HTERT RPE-1 (cell line): ENCODE data around the gene TRPV6.

Source experiments
- in situ Hi-C: fragments of 300-500 bp; cut with MboI; formaldehyde crosslinking; loops from 4 replicates; pipeline ENCODE4 v1.14.3; 2020; ENCODE audit warnings: low sequenced_read_pairs

TRPV6 gene

GRCh38 chr7:142908921-142909890 lies 23.7 kb upstream of the TRPV6 start:
- in situ Hi-C loops: no loop called here

DNA sequence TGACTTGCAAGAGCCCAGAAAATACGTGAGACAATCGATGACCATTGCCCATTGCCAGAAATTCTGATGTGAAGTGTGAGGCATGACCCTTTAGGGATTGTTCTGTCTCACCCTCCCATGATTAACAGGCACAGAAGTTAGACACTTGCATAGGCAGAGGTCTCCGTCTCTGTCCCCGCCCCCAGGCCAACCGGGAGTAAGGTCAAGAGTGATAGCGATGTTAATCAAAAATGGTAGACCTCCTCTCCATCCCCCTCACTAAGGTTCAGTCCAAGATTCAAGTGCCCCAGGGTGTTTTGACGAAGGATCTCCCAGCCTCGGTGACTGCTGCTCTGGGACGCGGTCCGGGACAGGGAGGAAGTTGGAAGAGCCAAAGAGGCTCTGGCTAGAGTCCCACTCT lies 22.7 kb upstream of the TRPV6 start:
- in situ Hi-C loops: no loop called here

DNA sequence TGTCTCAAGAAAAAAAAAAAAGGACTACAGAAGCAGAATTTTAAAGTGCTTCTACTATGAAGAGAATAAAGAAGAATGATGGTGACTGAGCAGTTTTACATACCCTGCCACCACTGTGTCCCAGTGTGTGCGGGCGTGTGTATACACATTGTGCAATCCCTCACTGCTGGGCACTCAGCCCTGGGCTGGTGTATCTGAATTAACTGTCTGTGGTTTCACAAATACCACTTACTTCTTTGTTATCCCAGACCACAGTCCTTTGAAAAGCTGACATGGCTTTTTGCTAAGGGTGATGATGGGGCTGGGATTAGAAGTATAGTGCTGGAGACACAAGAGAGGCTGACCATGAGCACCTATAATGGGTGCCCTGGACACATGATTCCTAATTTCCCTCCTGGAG lies 21.1 kb upstream of the TRPV6 start:
- in situ Hi-C loops: no loop called here

GRCh38 chr7:142905759-142906158 lies 20.2 kb upstream of the TRPV6 start:
- in situ Hi-C loops: no loop called here

- in situ Hi-C loops: no loop called here
These were observed 18.6 kb upstream of the TRPV6 start for GRCh38 chr7:142904128-142904527.

GRCh38 chr7:142901426-142902259 lies 16.1 kb upstream of the TRPV6 start:
- in situ Hi-C loops: no loop called here

GRCh38 chr7:142899661-142900060 lies 14.1 kb upstream of the TRPV6 start:
- in situ Hi-C loops: no loop called here

GRCh38 chr7:142898377-142899170 lies 13.0 kb upstream of the TRPV6 start:
- in situ Hi-C loops: no loop called here

GRCh38 chr7:142897691-142898090 lies 12.1 kb upstream of the TRPV6 start:
- in situ Hi-C loops: no loop called here

GRCh38 chr7:142896741-142897379 lies 11.3 kb upstream of the TRPV6 start:
- in situ Hi-C loops: no loop called here

DNA sequence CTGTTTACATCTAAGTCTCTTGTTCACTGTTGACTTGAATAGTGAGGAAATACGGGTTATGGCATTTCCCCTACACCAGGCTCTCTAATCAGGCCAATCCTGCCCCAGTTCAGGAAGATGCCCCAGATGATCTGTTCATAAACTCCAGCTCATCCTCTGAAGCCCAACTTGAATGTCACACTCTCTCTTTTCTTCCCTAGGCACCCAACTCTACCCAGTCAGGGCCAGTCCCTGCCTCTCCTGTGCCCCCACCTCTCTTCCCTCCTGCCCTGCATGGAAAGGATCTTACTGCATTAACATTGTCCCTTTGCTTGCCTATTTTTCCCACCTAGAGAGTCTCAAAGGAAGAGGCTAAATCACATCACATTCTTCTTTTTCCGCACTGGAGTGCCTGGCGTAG lies 10.6 kb upstream of the TRPV6 start:
- in situ Hi-C loops: no loop called here

DNA sequence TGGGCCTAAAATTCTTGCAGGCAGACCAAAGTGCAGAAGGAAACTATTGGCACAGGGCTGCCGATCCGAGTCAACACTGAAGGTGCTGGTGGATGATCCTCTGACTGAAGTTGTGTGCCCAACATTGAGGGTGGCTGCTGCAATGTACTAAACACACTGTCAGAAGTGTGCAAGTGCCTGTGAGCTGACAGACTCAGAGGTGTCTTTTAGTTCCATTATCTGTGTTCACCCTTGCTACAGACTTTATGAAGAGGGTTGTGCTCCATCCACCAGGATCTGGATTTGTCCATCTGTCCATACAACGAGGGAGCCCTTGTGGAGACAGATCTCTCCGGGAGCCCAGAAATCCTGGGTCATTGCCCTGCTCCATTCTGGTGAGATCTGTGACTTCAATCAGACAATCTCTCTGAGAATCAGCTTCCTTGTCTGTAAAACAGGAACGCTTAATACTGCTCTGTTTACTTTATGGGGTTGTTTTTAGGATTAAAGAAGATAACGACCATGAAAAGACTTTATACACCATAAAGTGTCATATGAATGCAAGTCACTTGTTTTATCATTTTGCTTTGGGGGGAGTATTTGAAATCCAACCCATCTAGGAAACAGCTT lies 9.5 kb upstream of the TRPV6 start:
- in situ Hi-C loops: no loop called here

GRCh38 chr7:142894112-142894984 lies 8.8 kb upstream of the TRPV6 start:
- in situ Hi-C loops: no loop called here

DNA sequence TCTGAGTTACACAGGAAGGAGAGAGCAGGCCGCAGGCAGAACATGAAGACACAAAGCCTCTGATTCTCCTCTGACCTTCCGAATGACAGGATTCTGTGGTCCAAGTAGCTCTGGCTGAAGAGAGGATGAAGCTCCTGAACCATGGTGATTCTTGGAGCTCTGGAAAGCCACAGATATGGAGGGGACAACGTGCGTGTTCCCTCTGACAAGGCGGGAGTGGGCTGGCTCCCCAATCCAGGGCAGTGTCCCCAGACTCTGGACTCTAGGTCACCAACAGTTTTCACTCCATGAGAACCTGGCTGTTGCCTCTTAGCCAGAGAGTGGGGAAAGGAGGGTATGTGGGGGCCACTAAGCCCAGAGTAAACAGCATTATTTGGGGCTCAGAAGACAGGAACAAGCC lies 7.4 kb upstream of the TRPV6 start:
- in situ Hi-C loops: no loop called here

- in situ Hi-C loops: no loop called here
These were observed 6.0 kb upstream of the TRPV6 start for GRCh38 chr7:142891490-142892082.

DNA sequence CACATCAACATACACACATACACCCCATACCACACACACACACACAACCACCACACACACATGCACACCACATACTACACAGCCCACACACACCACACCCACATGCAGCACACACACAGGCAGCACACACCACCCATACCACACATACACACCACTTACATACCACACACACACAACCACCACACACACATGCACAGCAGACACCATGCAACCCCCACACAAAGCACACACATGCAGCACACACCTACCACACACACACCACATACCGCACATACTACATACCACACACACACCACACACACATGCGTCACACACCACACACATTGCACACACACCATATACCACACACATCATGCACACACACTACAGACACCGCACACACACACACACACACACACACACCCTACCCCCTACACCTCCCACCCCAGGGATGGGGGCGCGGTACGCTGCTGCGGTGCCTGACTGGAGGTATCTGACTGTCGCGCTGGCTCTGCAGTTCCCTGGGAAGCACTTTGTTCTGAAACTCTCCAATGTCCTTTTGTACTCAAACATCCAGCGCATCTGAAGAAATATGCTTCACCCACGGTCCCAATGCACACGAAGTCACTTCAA lies 5.4 kb upstream of the TRPV6 start:
- in situ Hi-C loops: no loop called here

- in situ Hi-C loops: no loop called here
These were observed 4.3 kb upstream of the TRPV6 start for GRCh38 chr7:142889816-142890215.

DNA sequence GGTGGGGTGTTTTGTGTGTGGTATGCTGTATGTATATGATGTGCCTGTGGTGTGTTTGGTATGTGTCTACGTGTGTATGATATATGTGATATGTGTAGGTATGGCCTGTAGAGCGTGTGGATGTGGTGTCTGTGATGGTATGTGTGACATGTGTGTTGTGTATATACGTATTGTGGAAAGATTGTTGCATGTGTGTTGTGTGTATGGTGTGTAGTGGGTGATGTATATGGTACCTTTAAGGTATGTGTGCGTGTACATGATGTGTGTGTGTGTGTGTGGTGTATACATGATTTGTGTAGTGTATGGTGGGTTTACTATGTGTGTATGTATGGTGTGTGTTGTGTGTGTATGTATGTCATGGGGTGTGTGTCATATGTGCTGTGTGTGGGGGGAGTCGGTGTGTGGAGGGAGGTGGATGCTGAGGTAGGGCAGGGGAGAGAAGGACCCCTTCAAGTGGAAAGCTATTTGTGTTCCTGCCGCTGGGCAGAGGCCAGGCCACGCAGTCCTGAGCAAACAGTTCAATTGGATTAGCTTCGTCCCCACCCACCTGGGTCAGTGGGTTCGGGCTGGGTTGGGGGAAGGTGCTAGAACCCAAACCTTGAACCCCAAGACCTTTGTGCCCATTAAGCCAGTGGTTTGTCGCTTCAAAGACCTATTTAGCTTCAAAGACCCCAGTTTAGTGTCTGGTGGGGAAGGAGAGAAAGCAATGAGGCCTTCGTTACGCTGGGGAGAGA lies 1.9 kb upstream of the TRPV6 start:
- in situ Hi-C loops: no loop called here
